Neural cell (in vitro differentiated cells): ENCODE data around the gene BICRA. TPM values are rescaled to one million over a fixed set of nuclear protein-coding genes. Genes with fewer than 3 reads are reported as not detected.

Experiments used
- H2AFZ ChIP-seq: fragments of 200-600, 300-800 bp; sonication (generic), shearing (Covaris generic); 2 replicates; pipeline ENCODE4 v1.6.0; 2014; ENCODE audit warnings: low read depth, mild to moderate bottlenecking, antibody characterized with exemption, low read length, moderate library complexity
- H3F3A ChIP-seq: fragments of 200-600 bp; shearing (Covaris generic); 2 replicates; pipeline ENCODE4 v1.6.1; 2016; ENCODE audit warnings: mild to moderate bottlenecking, moderate library complexity, mixed read lengths, antibody characterized with exemption, low read length; ENCODE audit not compliant: insufficient read depth, poor library complexity, severe bottlenecking
- H3K27ac ChIP-seq: fragments of 200-600, 300-800 bp; sonication (generic), shearing (Covaris generic); 2 replicates; pipeline ENCODE4 v1.5.1; 2014; ENCODE audit warnings: mild to moderate bottlenecking, low read length, moderate library complexity
- H3K27me3 ChIP-seq: fragments of 300-800, 200-600 bp; sonication (generic), shearing (Covaris generic); 2 replicates; pipeline ENCODE4 v1.6.0; 2014; ENCODE audit warnings: mild to moderate bottlenecking, low read depth, low read length, moderate library complexity; ENCODE audit not compliant: insufficient read depth
- H3K36me3 ChIP-seq: fragments of 300-800, 200-600 bp; sonication (generic), shearing (Covaris generic); 2 replicates; pipeline ENCODE4 v1.5.1; 2014; ENCODE audit warnings: mild to moderate bottlenecking, antibody characterized with exemption, low read length, moderate library complexity; ENCODE audit not compliant: insufficient read depth
- H3K4me2 ChIP-seq: fragments of 300-800, 200-600 bp; sonication (generic), shearing (Covaris generic); 2 replicates; pipeline ENCODE4 v1.6.0; 2014; ENCODE audit warnings: mild to moderate bottlenecking, low read length
- H3K4me3 ChIP-seq: fragments of 300-800, 200-600 bp; sonication (generic), shearing (Covaris generic); 2 replicates; pipeline ENCODE4 v1.5.1; 2014; ENCODE audit warnings: mild to moderate bottlenecking, low read length, moderate library complexity
- H3K79me2 ChIP-seq: fragments of 200-600 bp; shearing (Covaris generic); replicated peaks from 2 replicates; pipeline ENCODE4 v1.6.0; 2014; ENCODE audit warnings: mild to moderate bottlenecking, low read length, moderate library complexity; ENCODE audit not compliant: insufficient read depth
- H3K9ac ChIP-seq: fragments of 300-800, 200-600 bp; sonication (generic), shearing (Covaris generic); 2 replicates; pipeline ENCODE4 v1.6.1; 2016; ENCODE audit warnings: mild to moderate bottlenecking, low read length, mixed read lengths
- H3K9me2 ChIP-seq: fragments of 200-600 bp; shearing (Covaris generic); 2 replicates; pipeline ENCODE4 v1.6.1; 2016; ENCODE audit warnings: mild to moderate bottlenecking, low read length, mixed read lengths; ENCODE audit not compliant: insufficient read depth
- H3K9me3 ChIP-seq: fragments of 200-600, 300-800 bp; sonication (generic), shearing (Covaris generic); 2 replicates; pipeline ENCODE4 v1.6.1; 2016; ENCODE audit warnings: mild to moderate bottlenecking, mixed run types, low read length, moderate library complexity, mixed read lengths
- H4K20me1 ChIP-seq: fragments of 200-600 bp; shearing (Covaris generic); 2 replicates; pipeline ENCODE4 v1.6.1; 2016; ENCODE audit warnings: mild to moderate bottlenecking, mixed run types; ENCODE audit not compliant: insufficient read depth
- CTCF ChIP-seq: fragments of 450-650 bp; IDR thresholded peaks from 2 replicates; pipeline ENCODE4 v1.5.1; 2014; ENCODE audit warnings: antibody characterized with exemption, mild to moderate bottlenecking, moderate library complexity; ENCODE audit not compliant: poor library complexity, severe bottlenecking
- EP300 ChIP-seq: fragments of 450-650 bp; conservative IDR thresholded peaks from 2 replicates; pipeline ENCODE4 v1.6.1; 2014; ENCODE audit warnings: antibody characterized with exemption, mild to moderate bottlenecking, moderate library complexity; ENCODE audit not compliant: poor library complexity, severe bottlenecking
- EZH2 ChIP-seq: fragments of 200-600, 300-800 bp; shearing (Covaris generic), sonication (generic); IDR thresholded peaks from 2 replicates; pipeline ENCODE4 v1.6.1; 2014; ENCODE audit warnings: antibody characterized with exemption, low read length, borderline replicate concordance, mild to moderate bottlenecking; ENCODE audit not compliant: insufficient read depth, poor library complexity, severe bottlenecking
- MXI1 ChIP-seq: fragments of 450-650 bp; conservative IDR thresholded peaks from 2 replicates; pipeline ENCODE4 v1.6.1; 2014; ENCODE audit warnings: antibody characterized with exemption, mild to moderate bottlenecking; ENCODE audit not compliant: poor library complexity, severe bottlenecking
- POLR2AphosphoS5 ChIP-seq: IDR thresholded peaks from 2 replicates; pipeline ENCODE4 v1.6.1; 2012
- RAD21 ChIP-seq: fragments of 450-650 bp; conservative IDR thresholded peaks from 2 replicates; pipeline ENCODE4 v1.6.1; 2014; ENCODE audit warnings: antibody characterized with exemption, mild to moderate bottlenecking, moderate library complexity
- SMC3 ChIP-seq: fragments of 450-650 bp; conservative IDR thresholded peaks from 2 replicates; pipeline ENCODE4 v1.6.1; 2014; ENCODE audit warnings: antibody characterized with exemption, mild to moderate bottlenecking, moderate library complexity; ENCODE audit not compliant: poor library complexity
- TAF1 ChIP-seq: IDR thresholded peaks from 2 replicates; pipeline ENCODE4 v1.6.1; 2012; ENCODE audit warnings: low read depth
- polyA plus RNA-seq: library from polyadenylated mRNA; depleted of rRNA; stranded (reverse); fragments of >200 nt; gene quantifications from 2 replicates; pipeline ENCODE4 v1.2.3, GENCODE V29; 2014
- TF ChIP-seq, protein P1 (sequence below): IDR thresholded peaks from 2 replicates; pipeline ENCODE4 v1.6.1; 2012; ENCODE audit warnings: borderline replicate concordance

The BICRA gene
- polyA plus RNA-seq, 1 donor from 2014 or later = 0.11 TPM

DNA sequence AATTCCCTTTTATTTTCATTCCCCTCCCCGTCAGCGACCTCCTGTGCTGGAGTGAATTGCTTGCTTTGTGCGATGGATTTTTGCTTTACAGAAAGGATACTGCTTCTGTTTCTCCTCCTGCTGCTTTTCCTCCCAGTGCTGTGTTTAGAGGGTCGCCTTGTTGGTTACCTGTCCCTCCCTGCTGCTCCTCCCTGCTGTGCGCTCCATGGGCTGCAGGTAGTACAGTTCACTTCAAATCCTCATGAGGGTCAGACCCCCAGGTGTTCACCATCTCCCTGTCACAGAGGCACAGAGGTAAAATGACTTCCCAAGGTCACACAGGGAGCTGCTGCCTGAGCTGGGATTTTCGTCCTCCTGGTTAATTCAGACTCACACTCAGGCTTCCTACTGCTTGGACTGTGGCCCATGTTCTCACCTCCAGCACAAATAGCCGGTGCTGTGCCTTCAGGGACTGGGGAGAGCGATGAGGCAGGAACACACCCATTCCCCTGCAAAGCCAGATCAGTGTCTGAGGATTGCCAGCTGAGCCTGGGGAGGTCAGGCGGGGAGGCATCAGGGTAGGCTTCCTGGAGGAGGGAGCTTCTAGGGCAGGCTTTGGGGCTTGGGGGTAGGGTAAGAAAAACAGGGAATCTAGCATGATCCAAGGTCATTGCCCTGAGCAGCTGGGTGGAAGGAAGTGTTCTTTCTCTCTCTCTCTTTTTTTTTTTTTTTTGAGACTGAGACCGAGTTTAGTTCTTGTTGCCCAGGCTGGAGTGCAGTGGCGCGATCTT is 14.4 kb downstream of the BICRA start:
- Histone ChIP-seq H3K9ac (no peak overlapping the region), H3K79me2 (peaks cover 48% of the 10 kb centered on the region), H3F3A (no peaks in the 10 kb centered on the region), H3K36me3 (no peaks in the 10 kb centered on the region), H3K4me3 (no peak overlapping the region), H2AFZ (no peak overlapping the region), H4K20me1 (peaks cover 5% of the 10 kb centered on the region), H3K9me2 (no peaks in the 10 kb centered on the region), H3K4me2 (no peak overlapping the region), H3K27me3 (no peaks in the 10 kb centered on the region), H3K9me3 (no peaks in the 10 kb centered on the region), H3K27ac (no peak overlapping the region)
- TF ChIP-seq POLR2AphosphoS5 (no peak), EP300 (no peak), EZH2 (no peak), RAD21 (no peak), MXI1 (no peak), CTCF (no peak), TAF1 (no peak), SMC3 (no peak)
- TF ChIP-seq, protein P1, sequence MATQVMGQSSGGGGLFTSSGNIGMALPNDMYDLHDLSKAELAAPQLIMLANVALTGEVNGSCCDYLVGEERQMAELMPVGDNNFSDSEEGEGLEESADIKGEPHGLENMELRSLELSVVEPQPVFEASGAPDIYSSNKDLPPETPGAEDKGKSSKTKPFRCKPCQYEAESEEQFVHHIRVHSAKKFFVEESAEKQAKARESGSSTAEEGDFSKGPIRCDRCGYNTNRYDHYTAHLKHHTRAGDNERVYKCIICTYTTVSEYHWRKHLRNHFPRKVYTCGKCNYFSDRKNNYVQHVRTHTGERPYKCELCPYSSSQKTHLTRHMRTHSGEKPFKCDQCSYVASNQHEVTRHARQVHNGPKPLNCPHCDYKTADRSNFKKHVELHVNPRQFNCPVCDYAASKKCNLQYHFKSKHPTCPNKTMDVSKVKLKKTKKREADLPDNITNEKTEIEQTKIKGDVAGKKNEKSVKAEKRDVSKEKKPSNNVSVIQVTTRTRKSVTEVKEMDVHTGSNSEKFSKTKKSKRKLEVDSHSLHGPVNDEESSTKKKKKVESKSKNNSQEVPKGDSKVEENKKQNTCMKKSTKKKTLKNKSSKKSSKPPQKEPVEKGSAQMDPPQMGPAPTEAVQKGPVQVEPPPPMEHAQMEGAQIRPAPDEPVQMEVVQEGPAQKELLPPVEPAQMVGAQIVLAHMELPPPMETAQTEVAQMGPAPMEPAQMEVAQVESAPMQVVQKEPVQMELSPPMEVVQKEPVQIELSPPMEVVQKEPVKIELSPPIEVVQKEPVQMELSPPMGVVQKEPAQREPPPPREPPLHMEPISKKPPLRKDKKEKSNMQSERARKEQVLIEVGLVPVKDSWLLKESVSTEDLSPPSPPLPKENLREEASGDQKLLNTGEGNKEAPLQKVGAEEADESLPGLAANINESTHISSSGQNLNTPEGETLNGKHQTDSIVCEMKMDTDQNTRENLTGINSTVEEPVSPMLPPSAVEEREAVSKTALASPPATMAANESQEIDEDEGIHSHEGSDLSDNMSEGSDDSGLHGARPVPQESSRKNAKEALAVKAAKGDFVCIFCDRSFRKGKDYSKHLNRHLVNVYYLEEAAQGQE = no peak

- Histone ChIP-seq H3K4me3 (no peak overlapping the region), H2AFZ (no peak overlapping the region), H3K4me2 (no peak overlapping the region), H3K79me2 (peaks cover 44% of the 10 kb centered on the region), H3K9ac (no peak overlapping the region), H3K27me3 (no peaks in the 10 kb centered on the region), H3K9me2 (no peaks in the 10 kb centered on the region), H3K36me3 (no peaks in the 10 kb centered on the region), H3F3A (no peaks in the 10 kb centered on the region), H3K9me3 (no peaks in the 10 kb centered on the region), H3K27ac (no peak overlapping the region), H4K20me1 (peaks cover 5% of the 10 kb centered on the region)
- TF ChIP-seq EZH2 = no peak
- no peak for TF ChIP-seq POLR2AphosphoS5
- no peak for TF ChIP-seq CTCF
- no peak for TF ChIP-seq EP300
- TF ChIP-seq, protein P1 = no peak
- no peak for TF ChIP-seq TAF1
Measured at GRCh38 chr19:47623921-47624391, 15.0 kb downstream of the BICRA start.
